Choroid plexus epithelial cell (primary cell): ENCODE data around the gene RGS6.
A peak's percentile ranks its signal among the peaks of the same experiment; 100 is the strongest.

Source experiments
- DNase-seq: peaks from one replicate; pipeline ENCODE4 v3.0.0-alpha.2; 2010; ENCODE audit warnings: low read depth
- H3K4me3 ChIP-seq: 2 replicates; pipeline ENCODE4 v1.5.1; 2011; ENCODE audit warnings: low read depth, mild to moderate bottlenecking, control low read depth, low read length, moderate library complexity
- TF ChIP-seq, protein P1 (sequence below): conservative IDR thresholded peaks from 2 replicates; pipeline ENCODE4 v1.5.1; 2011; ENCODE audit warnings: low read depth, mild to moderate bottlenecking, control low read depth, inconsistent platforms, low read length, moderate library complexity

Gene RGS6

DNA sequence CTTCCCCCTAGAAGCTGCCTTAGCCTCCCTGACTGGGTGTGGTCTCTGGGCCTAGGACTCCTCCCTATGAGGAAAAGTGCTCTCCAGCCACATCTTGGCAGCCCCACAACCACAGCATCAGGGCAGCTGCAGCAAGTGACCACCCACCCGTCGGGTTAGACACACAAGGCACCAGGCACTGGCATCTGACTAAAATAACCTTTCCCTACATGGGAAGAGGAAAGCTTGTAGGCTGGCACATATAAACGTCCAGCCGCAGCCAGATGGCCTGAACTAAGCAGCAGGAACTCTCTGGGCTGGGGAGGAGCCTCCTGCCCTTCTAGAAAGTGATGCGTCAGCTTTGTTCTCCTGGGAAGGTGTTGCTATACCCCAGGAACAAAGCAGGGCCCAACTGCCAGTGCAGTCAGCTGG, 632.9 kb downstream of the RGS6 start:
- TF ChIP-seq, protein P1, sequence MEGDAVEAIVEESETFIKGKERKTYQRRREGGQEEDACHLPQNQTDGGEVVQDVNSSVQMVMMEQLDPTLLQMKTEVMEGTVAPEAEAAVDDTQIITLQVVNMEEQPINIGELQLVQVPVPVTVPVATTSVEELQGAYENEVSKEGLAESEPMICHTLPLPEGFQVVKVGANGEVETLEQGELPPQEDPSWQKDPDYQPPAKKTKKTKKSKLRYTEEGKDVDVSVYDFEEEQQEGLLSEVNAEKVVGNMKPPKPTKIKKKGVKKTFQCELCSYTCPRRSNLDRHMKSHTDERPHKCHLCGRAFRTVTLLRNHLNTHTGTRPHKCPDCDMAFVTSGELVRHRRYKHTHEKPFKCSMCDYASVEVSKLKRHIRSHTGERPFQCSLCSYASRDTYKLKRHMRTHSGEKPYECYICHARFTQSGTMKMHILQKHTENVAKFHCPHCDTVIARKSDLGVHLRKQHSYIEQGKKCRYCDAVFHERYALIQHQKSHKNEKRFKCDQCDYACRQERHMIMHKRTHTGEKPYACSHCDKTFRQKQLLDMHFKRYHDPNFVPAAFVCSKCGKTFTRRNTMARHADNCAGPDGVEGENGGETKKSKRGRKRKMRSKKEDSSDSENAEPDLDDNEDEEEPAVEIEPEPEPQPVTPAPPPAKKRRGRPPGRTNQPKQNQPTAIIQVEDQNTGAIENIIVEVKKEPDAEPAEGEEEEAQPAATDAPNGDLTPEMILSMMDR: no peak
- no peak for DNase-seq
- H3K4me3 ChIP-seq: no peak overlapping the region

DNA sequence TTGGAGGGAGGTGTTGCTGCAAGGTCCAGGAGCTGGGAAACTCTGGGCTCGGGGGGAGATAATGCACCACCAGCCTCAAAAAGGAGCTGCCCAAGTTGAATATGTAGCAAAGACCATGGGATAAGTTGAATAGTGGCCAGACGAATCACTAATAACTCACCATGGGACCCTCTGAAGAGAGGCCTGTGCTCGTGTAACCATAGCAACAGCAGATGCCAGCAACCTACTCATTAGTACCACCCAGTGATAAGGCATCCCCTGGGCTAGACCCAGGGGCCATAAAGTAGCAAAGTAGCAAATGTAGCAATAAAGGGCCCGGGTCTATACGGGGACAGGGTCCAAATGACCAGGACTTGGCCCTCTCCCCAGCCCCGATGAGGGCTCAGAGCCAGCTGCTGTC, 633.7 kb downstream of the RGS6 start:
- no peak overlapping the region for H3K4me3 ChIP-seq
- DNase-seq: no peak
- TF ChIP-seq, protein P1: no peak

DNA sequence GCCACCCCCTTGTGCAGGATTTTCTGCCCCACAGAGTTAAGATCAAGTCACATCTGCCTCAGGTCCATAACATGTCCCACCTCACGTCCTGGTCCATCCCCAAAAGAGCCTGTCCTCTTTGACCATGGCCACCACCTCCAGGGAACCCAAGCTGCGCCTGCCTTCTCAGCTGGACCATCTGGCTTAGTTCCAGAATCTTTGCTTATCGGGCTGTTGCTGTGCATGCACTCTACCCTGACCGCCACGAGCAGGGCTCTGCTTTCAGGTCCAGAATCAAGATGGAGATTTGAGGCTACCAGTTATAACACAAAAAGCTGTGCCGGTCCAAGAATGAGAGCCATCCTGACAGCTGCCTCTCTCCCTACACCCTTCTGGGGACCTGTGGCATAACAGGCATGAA, 635.0 kb downstream of the RGS6 start:
- DNase-seq: no peak
- no peak overlapping the region for H3K4me3 ChIP-seq
- TF ChIP-seq, protein P1: no peak

DNA sequence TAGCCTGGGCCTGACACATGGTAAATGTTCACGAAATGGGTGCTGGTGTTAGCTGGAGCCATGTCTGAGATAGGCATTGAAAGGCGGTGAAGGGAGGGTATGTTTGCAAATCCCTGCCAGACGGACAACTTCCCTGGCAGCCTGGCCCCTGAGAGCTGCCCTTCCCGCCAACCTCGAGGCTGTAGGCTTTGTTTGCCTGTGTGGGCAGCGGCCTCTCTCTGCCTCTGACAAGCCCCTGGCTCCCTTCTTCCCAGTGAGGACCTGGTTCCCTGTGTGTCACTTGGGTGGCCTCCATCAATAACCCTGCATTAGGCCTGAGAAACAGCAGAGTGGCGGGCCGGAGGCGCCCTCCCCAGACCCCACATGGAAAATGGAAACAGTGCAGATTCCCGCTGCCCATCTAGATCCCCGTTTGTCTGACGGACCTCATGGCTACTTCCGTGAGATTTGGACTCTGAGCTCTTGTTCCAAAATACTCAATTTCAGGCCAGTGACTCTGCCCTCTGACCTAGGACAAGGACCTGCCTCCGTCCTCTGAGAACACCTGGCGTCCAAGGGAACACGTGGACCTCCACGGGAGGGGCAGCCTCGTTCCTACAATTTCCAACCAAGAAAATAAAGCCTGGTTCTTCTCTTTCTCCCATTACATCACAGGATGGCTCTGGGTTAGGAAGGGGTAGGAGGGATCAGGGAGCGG, 636.2 kb downstream of the RGS6 start:
- no peak for DNase-seq
- H3K4me3 ChIP-seq: no peak overlapping the region
- TF ChIP-seq, protein P1: no peak

DNA sequence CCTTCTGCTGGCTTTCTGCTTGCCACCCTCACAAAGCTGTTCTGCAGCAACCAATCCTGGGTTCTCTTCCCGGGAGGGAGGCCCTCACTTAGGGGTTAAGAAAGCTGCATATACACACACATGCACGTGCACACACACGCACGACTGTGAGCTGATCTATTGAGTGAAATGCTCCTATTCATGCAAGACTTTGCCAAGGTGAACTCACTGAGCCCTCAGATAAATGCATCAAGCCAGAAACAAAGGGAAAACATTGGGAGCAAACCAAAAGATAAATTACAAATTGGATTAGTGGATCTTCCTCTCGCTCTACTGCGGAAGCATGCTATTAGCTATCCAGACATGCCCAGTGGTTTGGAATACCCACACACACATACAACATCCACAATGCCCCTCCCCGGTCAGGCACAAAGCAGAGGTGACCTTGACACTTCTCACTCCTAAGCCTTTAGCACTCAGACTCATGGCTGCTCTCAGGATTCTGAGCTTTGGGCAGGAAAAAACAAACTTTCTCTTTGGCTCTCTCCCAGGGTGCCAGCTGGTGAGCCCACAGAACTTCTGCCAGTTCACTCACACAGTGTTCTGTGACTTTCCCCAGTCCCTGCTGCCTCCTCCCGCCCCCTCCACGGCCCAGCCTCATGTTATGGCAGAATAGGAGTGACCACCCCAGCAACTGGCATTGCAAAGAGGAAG, 641.6 kb downstream of the RGS6 start:
- DNase-seq: no peak
- H3K4me3 ChIP-seq: no peak overlapping the region

DNA sequence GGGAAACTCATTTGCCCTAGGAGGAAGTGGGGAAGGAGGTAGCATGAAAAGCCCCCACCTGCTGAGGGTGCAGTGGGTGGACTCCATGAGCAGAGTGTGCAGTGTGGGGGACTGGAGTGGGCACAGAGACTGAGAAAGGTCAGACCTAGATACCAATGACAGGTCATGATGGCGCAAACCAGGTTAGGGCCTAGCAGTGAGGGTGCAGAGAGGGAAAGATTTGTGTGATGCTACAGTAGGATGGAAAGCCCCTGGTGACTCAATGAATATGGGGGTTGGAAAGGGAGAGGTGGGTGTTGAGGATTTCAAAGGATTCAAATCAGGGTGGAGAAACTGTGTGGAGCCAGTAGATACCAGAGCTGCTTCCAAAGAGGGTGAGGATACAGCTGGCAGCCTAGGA, 642.5 kb downstream of the RGS6 start:
- DNase-seq: no peak
- TF ChIP-seq, protein P1: no peak
- H3K4me3 ChIP-seq: no peak overlapping the region

More for the DNA sequence above, 641.6 kb downstream of the RGS6 start:
- TF ChIP-seq, protein P1: no peak

DNA sequence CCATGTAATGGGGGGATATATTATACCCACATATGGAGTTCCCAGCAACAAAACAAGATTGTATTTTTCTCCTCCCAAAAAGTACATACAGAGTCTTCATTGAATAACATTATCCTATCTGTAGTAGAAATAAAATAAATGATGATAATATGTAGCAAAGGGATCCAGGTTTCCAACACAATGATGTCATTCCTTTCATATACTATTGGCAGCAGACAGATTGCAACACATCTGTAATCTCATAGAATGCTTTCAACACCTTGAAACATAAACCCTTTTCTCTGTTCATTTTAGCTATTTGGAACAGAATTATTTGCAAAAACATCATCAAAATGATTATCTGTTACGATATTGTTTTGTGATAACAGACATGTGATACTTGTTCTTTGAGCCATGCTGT, 644.0 kb downstream of the RGS6 start:
- TF ChIP-seq, protein P1: no peak
- H3K4me3 ChIP-seq: no peak overlapping the region
- DNase-seq: peak; percentile 47
